ENCODE data around the gene RRAGC. TPM values are rescaled to one million over a fixed set of nuclear protein-coding genes. Genes with fewer than 3 reads are reported as not detected.

Gene RRAGC
- total and polyA plus RNA-seq, 2 donors (not counting 3 experiments of a cell fraction or from before 2014, with no cell fraction given): 24.1 to 40.1 TPM

DNA sequence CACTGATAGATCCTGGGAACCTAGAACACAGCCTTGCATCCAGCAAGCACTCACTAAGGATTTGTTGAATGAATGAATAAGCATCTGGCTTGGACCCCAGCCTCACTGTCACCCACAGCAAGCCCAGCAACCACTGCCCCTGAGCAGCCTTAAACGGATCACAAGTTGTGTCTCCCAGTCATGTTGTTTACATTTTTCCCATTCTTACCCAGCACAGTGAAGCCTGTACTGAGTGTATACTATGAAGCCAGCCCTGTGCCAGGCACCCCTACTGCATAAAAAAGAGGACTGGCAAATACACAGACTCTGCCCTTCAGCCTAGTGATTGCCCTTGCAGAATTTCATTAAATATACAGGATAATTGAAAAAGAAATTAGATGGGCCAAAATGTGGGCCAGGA is 30.2 kb downstream of the RRAGC start:
- H3K9me1 ChIP-seq (replicated peaks; ENCODE audit: control insufficient read depth, extremely low read depth, insufficient read depth, low read length): no peaks in the 10 kb centered on the region
- FAIRE-seq (no peak), DNase-seq (ENCODE audit: low read depth, low spot score) (no peak)
- H3K4me2 ChIP-seq (ENCODE audit: insufficient read depth, low read length): no peak overlapping the region
- H3K9me3 ChIP-seq (replicated peaks; ENCODE audit: control insufficient read depth, insufficient read depth, low read length): no peaks in the 10 kb centered on the region
- ChIA-PET CTCF (interaction anchor here (0.8 to 1.4 kb wide), 2 partner anchors 10 to 220 kb away, joined by 3 to 6 read pairs; no protein-coding TSS in a partner anchor), POLR2A (no interaction called here)
- no TSS peak for BruUV-seq (replicated peaks)
- no peaks in the 10 kb centered on the region for H3K79me2 ChIP-seq (ENCODE audit: control insufficient read depth, insufficient read depth, low read length)
- no peaks in the 10 kb centered on the region for H4K20me1 ChIP-seq (replicated peaks; ENCODE audit: control insufficient read depth, extremely low read depth, insufficient read depth, low read length)
- intact Hi-C loops (cut with micrococcal nuclease): no loop called here
- dilution Hi-C loops (cut with MboI; ENCODE audit: extremely low pct_ligation_motif_present, low sequenced_read_pairs): no loop called here
- H2AFZ ChIP-seq (ENCODE audit: low read depth, low read length): no peak overlapping the region
- no peak overlapping the region for H3K4me3 ChIP-seq (replicated peaks in 1 of 3; ENCODE audit: insufficient read depth in 1 of 3, low read depth in 1 of 3, low read length in 3 of 3)
- H3K9ac ChIP-seq (replicated peaks; ENCODE audit: extremely low read depth, insufficient read depth, low read length): no peak overlapping the region
- H3K27ac ChIP-seq (ENCODE audit: insufficient read depth, low read depth, low read length): no peak overlapping the region
- TF ChIP-seq POLR2A (IDR thresholded peaks at IDR 0.05; ENCODE audit: low read depth, low read length): no peak
- no peak for TF ChIP-seq EZH2 (IDR thresholded peaks at IDR 0.05; ENCODE audit: borderline replicate concordance, low read depth, low read length, severe bottlenecking)
- TF ChIP-seq FOS (IDR thresholded peaks at IDR 0.05; ENCODE audit: borderline replicate concordance, insufficient read depth, low read length): no peak
- TF ChIP-seq, protein P1, sequence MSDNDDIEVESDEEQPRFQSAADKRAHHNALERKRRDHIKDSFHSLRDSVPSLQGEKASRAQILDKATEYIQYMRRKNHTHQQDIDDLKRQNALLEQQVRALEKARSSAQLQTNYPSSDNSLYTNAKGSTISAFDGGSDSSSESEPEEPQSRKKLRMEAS (IDR thresholded peaks at IDR 0.05; ENCODE audit: insufficient read depth, insufficient read length): no peak
- TF ChIP-seq GATA2 (IDR thresholded peaks at IDR 0.05; ENCODE audit: insufficient read depth, insufficient read length, low read depth, low read length): no peak
- no peak for TF ChIP-seq POLR2AphosphoS5 (IDR thresholded peaks at IDR 0.05; ENCODE audit: insufficient read depth, low read depth, low read length)
- TF ChIP-seq MYC (IDR thresholded peaks at IDR 0.05; ENCODE audit: low read depth, low read length): no peak
- no peaks in the 10 kb centered on the region for H3K4me1 ChIP-seq (ENCODE audit: control insufficient read depth, extremely low read depth, insufficient read depth, low read length)
- H3K27me3 ChIP-seq (ENCODE audit: control insufficient read depth in 2 of 2, insufficient read depth in 2 of 2, low read length in 2 of 2): peaks cover 33 to 37% of the 10 kb centered on the region in 2 experiments
- H3K36me3 ChIP-seq (ENCODE audit: control insufficient read depth in 2 of 2, extremely low read depth in 1 of 2, insufficient read depth in 2 of 2, low read length in 2 of 2): no peaks in the 10 kb centered on the region

DNA sequence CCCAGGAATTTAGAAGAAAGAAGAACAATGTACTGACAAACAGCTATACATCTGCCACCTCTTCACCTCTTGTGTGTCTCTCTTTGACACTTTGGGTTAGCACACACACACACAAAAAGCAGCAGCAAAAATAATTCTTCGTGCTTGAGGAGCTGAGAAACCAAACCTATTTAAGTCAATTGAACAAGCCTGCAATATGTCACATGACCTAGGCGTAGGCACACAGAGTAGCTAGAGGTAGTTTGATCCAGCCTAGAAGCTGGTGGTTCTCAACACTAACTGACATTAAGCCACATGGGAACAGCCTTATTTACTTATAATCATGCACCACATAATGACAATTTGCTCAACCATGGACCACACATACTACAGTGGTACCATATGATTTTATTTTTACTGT is 32.3 kb downstream of the RRAGC start:
- H3K27ac ChIP-seq (ENCODE audit: insufficient read depth, low read depth, low read length): no peak overlapping the region
- H3K27me3 ChIP-seq (ENCODE audit: control insufficient read depth in 2 of 2, insufficient read depth in 2 of 2, low read length in 2 of 2): peaks cover 27 to 34% of the 10 kb centered on the region in 2 experiments
- intact Hi-C loops (cut with micrococcal nuclease): no loop called here
- no TSS peak for BruUV-seq (replicated peaks)
- FAIRE-seq: no peak
- H2AFZ ChIP-seq (ENCODE audit: low read depth, low read length): no peak overlapping the region
- H3K79me2 ChIP-seq (ENCODE audit: control insufficient read depth, insufficient read depth, low read length): no peaks in the 10 kb centered on the region
- ChIA-PET POLR2A (no interaction called here), CTCF (interaction anchor here (0.6 to 0.7 kb wide), 2 partner anchors 8 to 9 kb away, joined by 3 read pairs; no protein-coding TSS in a partner anchor)
- H3K9ac ChIP-seq (replicated peaks; ENCODE audit: extremely low read depth, insufficient read depth, low read length): no peak overlapping the region
- dilution Hi-C loops (cut with MboI; ENCODE audit: extremely low pct_ligation_motif_present, low sequenced_read_pairs): no loop called here
- H3K9me1 ChIP-seq (replicated peaks; ENCODE audit: control insufficient read depth, extremely low read depth, insufficient read depth, low read length): no peaks in the 10 kb centered on the region
- H3K9me3 ChIP-seq (replicated peaks; ENCODE audit: control insufficient read depth, insufficient read depth, low read length): no peaks in the 10 kb centered on the region
- no peak for TF ChIP-seq JUN (IDR thresholded peaks at IDR 0.05; ENCODE audit: borderline replicate concordance, insufficient read depth, insufficient read length, low read depth)
- no peak for TF ChIP-seq GATA2 (IDR thresholded peaks at IDR 0.05; ENCODE audit: insufficient read depth, insufficient read length, low read depth, low read length)
- TF ChIP-seq POLR2A (IDR thresholded peaks at IDR 0.05; ENCODE audit: low read depth, low read length): no peak
- TF ChIP-seq, protein P1 (IDR thresholded peaks at IDR 0.05; ENCODE audit: insufficient read depth, insufficient read length): no peak
- TF ChIP-seq EZH2 (IDR thresholded peaks at IDR 0.05; ENCODE audit: borderline replicate concordance, low read depth, low read length, severe bottlenecking): no peak
- TF ChIP-seq, protein P2, sequence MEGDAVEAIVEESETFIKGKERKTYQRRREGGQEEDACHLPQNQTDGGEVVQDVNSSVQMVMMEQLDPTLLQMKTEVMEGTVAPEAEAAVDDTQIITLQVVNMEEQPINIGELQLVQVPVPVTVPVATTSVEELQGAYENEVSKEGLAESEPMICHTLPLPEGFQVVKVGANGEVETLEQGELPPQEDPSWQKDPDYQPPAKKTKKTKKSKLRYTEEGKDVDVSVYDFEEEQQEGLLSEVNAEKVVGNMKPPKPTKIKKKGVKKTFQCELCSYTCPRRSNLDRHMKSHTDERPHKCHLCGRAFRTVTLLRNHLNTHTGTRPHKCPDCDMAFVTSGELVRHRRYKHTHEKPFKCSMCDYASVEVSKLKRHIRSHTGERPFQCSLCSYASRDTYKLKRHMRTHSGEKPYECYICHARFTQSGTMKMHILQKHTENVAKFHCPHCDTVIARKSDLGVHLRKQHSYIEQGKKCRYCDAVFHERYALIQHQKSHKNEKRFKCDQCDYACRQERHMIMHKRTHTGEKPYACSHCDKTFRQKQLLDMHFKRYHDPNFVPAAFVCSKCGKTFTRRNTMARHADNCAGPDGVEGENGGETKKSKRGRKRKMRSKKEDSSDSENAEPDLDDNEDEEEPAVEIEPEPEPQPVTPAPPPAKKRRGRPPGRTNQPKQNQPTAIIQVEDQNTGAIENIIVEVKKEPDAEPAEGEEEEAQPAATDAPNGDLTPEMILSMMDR (IDR thresholded peaks at IDR 0.05; ENCODE audit: extremely low read depth in 1 of 2, insufficient read depth in 1 of 2, low read depth in 1 of 2, low read length in 2 of 2): no peak
- no peak for TF ChIP-seq POLR2AphosphoS5 (IDR thresholded peaks at IDR 0.05; ENCODE audit: insufficient read depth, low read depth, low read length)
- no peak for TF ChIP-seq FOS (IDR thresholded peaks at IDR 0.05; ENCODE audit: borderline replicate concordance, insufficient read depth, low read length)
- no peak for TF ChIP-seq MYC (IDR thresholded peaks at IDR 0.05; ENCODE audit: low read depth, low read length)
- H3K4me2 ChIP-seq (ENCODE audit: insufficient read depth, low read length): no peak overlapping the region
- DNase-seq (ENCODE audit: low read depth, low spot score): no peak
- no peak overlapping the region for H3K4me3 ChIP-seq (replicated peaks in 1 of 3; ENCODE audit: insufficient read depth in 1 of 3, low read depth in 1 of 3, low read length in 3 of 3)
- no peaks in the 10 kb centered on the region for H3K36me3 ChIP-seq (ENCODE audit: control insufficient read depth in 2 of 2, extremely low read depth in 1 of 2, insufficient read depth in 2 of 2, low read length in 2 of 2)
- H3K4me1 ChIP-seq (ENCODE audit: control insufficient read depth, extremely low read depth, insufficient read depth, low read length): no peaks in the 10 kb centered on the region
- no peaks in the 10 kb centered on the region for H4K20me1 ChIP-seq (replicated peaks; ENCODE audit: control insufficient read depth, extremely low read depth, insufficient read depth, low read length)

Data from endothelial cell of umbilical vein (primary cell).